SK-N-SH (cell line): ENCODE results near the gene CNTNAP3. TPM values are rescaled to one million over a fixed set of nuclear protein-coding genes. Genes with fewer than 3 reads are reported as not detected.
"Not testable (repeated sequence)": the region's sequence is repeated elsewhere in the genome, so short reads cannot be mapped to it uniquely, and the experiment has no call there.

Experiments
- CTCF ChIA-PET: fragments of 300-600, 350-600 bp; formaldehyde crosslinking; extraction: SDS; loops from one replicate; lab custom pipeline; 2021; lab: Yijun Ruan, JAX
- POLR2A ChIA-PET: fragments of 350-600 bp; sonication (Branson Sonifier 250); formaldehyde crosslinking; extraction: SDS; loops from one replicate; lab custom pipeline; 2020; ENCODE audit warnings: antibody characterized with exemption, inconsistent platforms; lab: Yijun Ruan, JAX
- DNase-seq: peaks from one replicate; pipeline ENCODE4 v3.0.0; 2012
- H2AFZ ChIP-seq: fragments of 200-600 bp; sonication (generic); 2 replicates; pipeline ENCODE4 v1.8.1; 2016; ENCODE audit warnings: antibody characterized with exemption, mild to moderate bottlenecking, low read depth
- H3F3A ChIP-seq: fragments of 200-600 bp; sonication (generic); replicated peaks from 2 replicates; pipeline ENCODE3; 2016; ENCODE audit warnings: antibody characterized with exemption, mild to moderate bottlenecking; ENCODE audit not compliant: insufficient read depth
- H3K27ac ChIP-seq, 2 experiments: fragments of 200-500 bp in 1 of 2; fragments of 200-600 bp in 1 of 2; sonication (Bioruptor generic) in 1 of 2; sonication (generic), shearing (Covaris generic) in 1 of 2; 2 replicates each; pipeline versions ENCODE4 v1.5.1 to v1.6.1; 2014 to 2016; ENCODE audit warnings: low read depth in 2 of 2, inconsistent platforms in 1 of 2, low read length in 1 of 2, mild to moderate bottlenecking in 1 of 2, mixed read lengths in 1 of 2
- H3K27me3 ChIP-seq: fragments of 200-600 bp; sonication (generic), shearing (Covaris generic); 2 replicates; pipeline ENCODE4 v1.6.1; 2016; ENCODE audit warnings: mixed run types; ENCODE audit not compliant: insufficient read depth
- H3K36me3 ChIP-seq, 2 experiments: fragments of 200-500 bp in 1 of 2; fragments of 200-600 bp in 1 of 2; sonication (Bioruptor generic) in 1 of 2; sonication (generic) in 1 of 2; replicated peaks in 1 of 2; 2 replicates each; pipeline versions ENCODE3 to v1.5.1; 2014 to 2016; ENCODE audit warnings: low read length in 1 of 2, mild to moderate bottlenecking in 1 of 2; ENCODE audit not compliant: insufficient read depth in 2 of 2, control insufficient read depth in 1 of 2
- H3K4me1 ChIP-seq, 2 experiments: fragments of 200-500 bp in 1 of 2; fragments of 200-600 bp in 1 of 2; sonication (Bioruptor generic) in 1 of 2; sonication (generic), shearing (Covaris generic) in 1 of 2; 2 replicates each; pipeline versions ENCODE4 v1.5.1 to v1.6.1; 2014 to 2016; ENCODE audit warnings: low read depth in 1 of 2, low read length in 1 of 2, mixed run types in 1 of 2; ENCODE audit not compliant: insufficient read depth in 2 of 2, control insufficient read depth in 1 of 2
- H3K4me2 ChIP-seq: fragments of 200-600 bp; sonication (generic), shearing (Covaris generic); 2 replicates; pipeline ENCODE4 v1.6.1; 2017; ENCODE audit warnings: mixed run types
- H3K4me3 ChIP-seq, 2 experiments: fragments of 200-500 bp in 1 of 2; fragments of 200-600 bp in 1 of 2; sonication (Bioruptor generic) in 1 of 2; sonication (generic), shearing (Covaris generic) in 1 of 2; 2 replicates each; pipeline versions ENCODE4 v1.5.1 to v1.8.1; 2014 to 2016; ENCODE audit warnings: low read depth in 2 of 2, inconsistent platforms in 1 of 2, low read length in 1 of 2, mild to moderate bottlenecking in 1 of 2, mixed read lengths in 1 of 2, moderate library complexity in 1 of 2
- H3K79me2 ChIP-seq: fragments of 200-600 bp; sonication (generic); 2 replicates; pipeline ENCODE4 v1.8.1; 2017; ENCODE audit warnings: mild to moderate bottlenecking; ENCODE audit not compliant: insufficient read depth
- H3K9ac ChIP-seq: fragments of 200-600 bp; sonication (generic); 2 replicates; pipeline ENCODE4 v1.6.1; 2017; ENCODE audit warnings: mixed run types
- H3K9me2 ChIP-seq: fragments of 200-600 bp; sonication (generic); 2 replicates; pipeline ENCODE4 v1.6.1; 2017; ENCODE audit warnings: mixed run types
- H3K9me3 ChIP-seq: fragments of 200-600 bp; sonication (generic); 2 replicates; pipeline ENCODE4 v1.6.1; 2017; ENCODE audit warnings: mixed run types, mild to moderate bottlenecking, moderate library complexity
- H4K20me1 ChIP-seq: fragments of 200-600 bp; sonication (generic); 2 replicates; pipeline ENCODE4 v1.6.1; 2017; ENCODE audit warnings: mild to moderate bottlenecking, mixed run types; ENCODE audit not compliant: insufficient read depth
- ELF1 ChIP-seq: IDR thresholded peaks from 2 replicates; pipeline ENCODE4 v1.4.0; 2012
- EZH2phosphoT487 ChIP-seq: fragments of 200-600 bp; sonication (generic); IDR thresholded peaks from 2 replicates; pipeline ENCODE4 v1.6.1; 2017; ENCODE audit warnings: low read depth, mixed run types, mild to moderate bottlenecking, antibody characterized with exemption, moderate library complexity, borderline replicate concordance
- NFIC ChIP-seq: IDR thresholded peaks from 2 replicates; pipeline ENCODE4 v1.4.0; 2012; ENCODE audit warnings: borderline replicate concordance
- POLR2AphosphoS5 ChIP-seq: IDR thresholded peaks from 2 replicates; pipeline ENCODE4 v1.6.1; 2012; ENCODE audit warnings: low read depth, low read length
- RAD21 ChIP-seq: IDR thresholded peaks from 2 replicates; pipeline ENCODE4 v1.6.1; 2012; ENCODE audit warnings: mild to moderate bottlenecking, low read length
- SIN3A ChIP-seq: IDR thresholded peaks from 2 replicates; pipeline ENCODE4 v1.6.1; 2012; ENCODE audit warnings: low read depth, mild to moderate bottlenecking, low read length, moderate library complexity, borderline replicate concordance
- SMC3 ChIP-seq: IDR thresholded peaks from 2 replicates; pipeline ENCODE4 v1.6.1; 2012; ENCODE audit warnings: low read depth, low read length, improper control_type of control experiment
- WGBS: methylation state at CpG from one replicate; pipeline ENCODE4 v1.1.6; 2017; ENCODE audit warnings: low lambda C conversion rate; 5-methylcytosine and 5-hydroxymethylcytosine counted together
- polyA plus RNA-seq, 3 experiments: library from polyadenylated mRNA; depleted of rRNA; stranded (reverse); fragments of >200 nt; gene quantifications; 2 replicates each; pipeline ENCODE4 v1.2.3, GENCODE V29; 2012
- TF ChIP-seq, protein P1 (sequence below): fragments of 150-350 bp; IDR thresholded peaks from 2 replicates; pipeline ENCODE4 v1.6.1; 2017; ENCODE audit warnings: antibody characterized with exemption, low read length, low read depth, borderline replicate concordance
- TF ChIP-seq, protein P2 (sequence below): IDR thresholded peaks from 2 replicates; pipeline ENCODE4; 2012

CNTNAP3 gene
- polyA plus RNA-seq, 1 of the 3 experiments (the other 2 are of a cell fraction): 0.20 TPM

DNA sequence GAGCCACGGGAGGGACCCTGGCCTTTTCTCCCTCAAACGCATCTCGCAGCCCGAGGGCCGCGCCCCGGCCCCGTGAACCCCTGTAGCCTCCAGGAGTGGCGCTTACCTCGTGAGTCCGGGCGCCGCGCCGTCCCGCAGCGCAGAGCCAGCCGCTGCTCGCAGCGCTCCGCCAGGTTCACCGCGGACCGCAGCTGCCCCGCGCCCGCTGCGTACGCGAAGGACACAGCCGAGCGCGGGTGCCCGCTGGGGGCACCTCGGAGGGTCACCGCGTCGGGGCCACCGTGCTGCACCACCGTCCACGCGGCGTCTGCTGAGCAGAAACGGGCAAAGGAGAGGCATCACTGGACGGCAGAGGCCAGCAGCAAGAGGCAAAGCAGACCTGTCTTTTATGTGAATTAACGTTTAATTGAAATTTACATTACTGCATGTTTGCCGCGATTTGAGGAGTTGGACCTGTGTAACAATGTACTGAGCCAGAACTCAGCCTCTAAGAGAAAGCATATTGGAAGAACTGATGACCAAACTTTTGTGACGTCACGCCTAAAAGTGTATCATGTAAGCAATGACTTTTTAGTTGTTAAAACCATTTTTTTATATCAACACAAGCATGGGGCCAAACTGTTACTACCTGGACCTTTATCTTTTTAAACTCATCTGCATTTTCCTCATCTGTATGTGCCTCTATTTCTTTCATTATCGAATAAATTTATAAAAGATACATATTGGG lies 155.0 kb downstream of the CNTNAP3 start:
- H3K79me2 ChIP-seq, H3K9ac ChIP-seq, H3K27ac ChIP-seq, H3K4me2 ChIP-seq, H3K4me3 ChIP-seq, POLR2A ChIA-PET, H3K9me3 ChIP-seq, H3K9me2 ChIP-seq, H2AFZ ChIP-seq, H3K36me3 ChIP-seq, H3F3A ChIP-seq, CTCF ChIA-PET, H3K27me3 ChIP-seq, H3K4me1 ChIP-seq, H4K20me1 ChIP-seq, DNase-seq: not testable (repeated sequence)
- 74% methylated on average over 51 of the region's 51 CpGs for WGBS

DNA sequence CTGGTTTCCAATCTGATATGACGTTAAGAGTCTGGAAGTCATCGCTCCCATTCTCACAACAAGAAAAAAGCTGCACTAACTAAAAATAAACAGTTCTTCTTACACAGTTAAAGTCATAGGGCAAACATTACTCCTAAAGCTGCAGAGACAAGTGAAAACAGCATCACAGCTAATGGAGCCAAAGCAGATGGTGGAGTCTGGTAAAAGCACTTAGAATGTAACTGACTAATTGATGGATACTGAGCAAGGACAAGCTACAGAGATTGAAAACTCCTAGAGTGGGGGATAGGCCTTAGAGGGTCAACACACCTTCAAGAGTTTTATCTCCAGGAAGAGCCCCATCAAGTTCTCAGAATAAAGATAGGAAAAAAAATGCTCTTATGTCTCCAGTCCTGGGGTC lies 166.6 kb downstream of the CNTNAP3 start:
- DNase-seq, CTCF ChIA-PET, H3K9ac ChIP-seq, H2AFZ ChIP-seq, H3F3A ChIP-seq, H3K4me3 ChIP-seq, H3K4me1 ChIP-seq, POLR2A ChIA-PET, H3K27ac ChIP-seq, H3K36me3 ChIP-seq, H3K27me3 ChIP-seq, H4K20me1 ChIP-seq, H3K9me3 ChIP-seq, H3K79me2 ChIP-seq, H3K9me2 ChIP-seq, H3K4me2 ChIP-seq: not testable (repeated sequence)
- 21% methylated on average over 2 of the region's 2 CpGs for WGBS

DNA sequence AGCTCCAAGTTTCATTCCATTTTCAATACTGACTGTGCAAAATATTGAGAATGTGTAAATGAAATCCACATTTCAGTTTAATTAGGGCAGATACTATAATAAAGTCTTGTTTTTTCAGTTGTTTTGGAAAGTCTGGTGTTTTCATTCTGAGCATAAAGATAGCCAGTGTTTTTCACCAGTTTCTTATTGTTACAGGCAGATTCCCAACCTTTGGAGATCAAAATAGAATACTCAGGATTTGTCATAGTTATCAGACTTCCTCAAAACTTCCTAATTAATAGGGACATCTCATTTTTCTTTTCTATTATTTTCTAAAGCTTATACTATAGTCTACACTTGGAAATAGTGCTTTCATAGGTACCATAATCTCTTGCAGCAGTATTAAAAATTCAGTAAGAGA lies 176.2 kb downstream of the CNTNAP3 start:
- H2AFZ ChIP-seq, H3K27me3 ChIP-seq, POLR2A ChIA-PET, H3K4me1 ChIP-seq, H3K4me2 ChIP-seq, H3F3A ChIP-seq, H3K27ac ChIP-seq, DNase-seq, H3K79me2 ChIP-seq, H3K9me2 ChIP-seq, H3K4me3 ChIP-seq, H3K9ac ChIP-seq, H3K36me3 ChIP-seq, CTCF ChIA-PET, H4K20me1 ChIP-seq, H3K9me3 ChIP-seq: not testable (repeated sequence)

DNA sequence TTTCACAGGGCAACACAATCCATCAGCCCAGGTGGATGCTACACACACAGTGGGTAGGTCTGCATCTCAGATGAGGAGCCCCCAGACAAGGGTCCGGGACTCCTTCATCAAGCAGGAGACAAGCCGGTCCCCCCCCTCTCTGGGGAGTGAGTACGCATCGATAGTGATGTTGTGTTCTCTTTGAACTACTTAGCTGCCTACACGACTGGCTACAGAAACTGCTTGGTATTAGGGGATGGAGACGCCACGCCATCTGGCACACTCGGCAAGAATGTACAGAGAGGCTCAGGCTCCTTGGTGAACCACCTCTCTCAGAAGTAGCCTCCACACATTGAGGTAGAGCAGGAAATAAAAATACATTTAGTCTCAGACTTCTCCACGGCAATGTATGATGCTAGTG lies 179.8 kb downstream of the CNTNAP3 start:
- H4K20me1 ChIP-seq: no peaks in the 10 kb centered on the region
- no peak overlapping the region for H2AFZ ChIP-seq
- no peak for DNase-seq
- no peak overlapping the region for H3K27ac ChIP-seq
- TF ChIP-seq EZH2phosphoT487 (no peak), NFIC (no peak), SIN3A (no peak), RAD21 (no peak), POLR2AphosphoS5 (no peak), ELF1 (no peak), SMC3 (no peak)
- TF ChIP-seq, protein P1, sequence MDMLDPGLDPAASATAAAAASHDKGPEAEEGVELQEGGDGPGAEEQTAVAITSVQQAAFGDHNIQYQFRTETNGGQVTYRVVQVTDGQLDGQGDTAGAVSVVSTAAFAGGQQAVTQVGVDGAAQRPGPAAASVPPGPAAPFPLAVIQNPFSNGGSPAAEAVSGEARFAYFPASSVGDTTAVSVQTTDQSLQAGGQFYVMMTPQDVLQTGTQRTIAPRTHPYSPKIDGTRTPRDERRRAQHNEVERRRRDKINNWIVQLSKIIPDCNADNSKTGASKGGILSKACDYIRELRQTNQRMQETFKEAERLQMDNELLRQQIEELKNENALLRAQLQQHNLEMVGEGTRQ: no peak
- TF ChIP-seq, protein P2, sequence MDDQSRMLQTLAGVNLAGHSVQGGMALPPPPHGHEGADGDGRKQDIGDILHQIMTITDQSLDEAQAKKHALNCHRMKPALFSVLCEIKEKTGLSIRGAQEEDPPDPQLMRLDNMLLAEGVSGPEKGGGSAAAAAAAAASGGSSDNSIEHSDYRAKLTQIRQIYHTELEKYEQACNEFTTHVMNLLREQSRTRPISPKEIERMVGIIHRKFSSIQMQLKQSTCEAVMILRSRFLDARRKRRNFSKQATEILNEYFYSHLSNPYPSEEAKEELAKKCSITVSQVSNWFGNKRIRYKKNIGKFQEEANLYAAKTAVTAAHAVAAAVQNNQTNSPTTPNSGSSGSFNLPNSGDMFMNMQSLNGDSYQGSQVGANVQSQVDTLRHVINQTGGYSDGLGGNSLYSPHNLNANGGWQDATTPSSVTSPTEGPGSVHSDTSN: no peak
- ChIA-PET CTCF (no interaction called here), POLR2A (no interaction called here)
- no peaks in the 10 kb centered on the region for H3K36me3 ChIP-seq
- no peaks in the 10 kb centered on the region for H3K9me2 ChIP-seq
- H3K4me2 ChIP-seq: no peak overlapping the region
- no peaks in the 10 kb centered on the region for H3K79me2 ChIP-seq
- H3K27me3 ChIP-seq: no peaks in the 10 kb centered on the region
- no peaks in the 10 kb centered on the region for H3F3A ChIP-seq
- H3K9ac ChIP-seq: no peak overlapping the region
- no peak overlapping the region for H3K4me3 ChIP-seq
- H3K9me3 ChIP-seq: no peaks in the 10 kb centered on the region
- 64% methylated on average over 6 of the region's 9 CpGs for WGBS
- H3K4me1 ChIP-seq: no peaks in the 10 kb centered on the region

DNA sequence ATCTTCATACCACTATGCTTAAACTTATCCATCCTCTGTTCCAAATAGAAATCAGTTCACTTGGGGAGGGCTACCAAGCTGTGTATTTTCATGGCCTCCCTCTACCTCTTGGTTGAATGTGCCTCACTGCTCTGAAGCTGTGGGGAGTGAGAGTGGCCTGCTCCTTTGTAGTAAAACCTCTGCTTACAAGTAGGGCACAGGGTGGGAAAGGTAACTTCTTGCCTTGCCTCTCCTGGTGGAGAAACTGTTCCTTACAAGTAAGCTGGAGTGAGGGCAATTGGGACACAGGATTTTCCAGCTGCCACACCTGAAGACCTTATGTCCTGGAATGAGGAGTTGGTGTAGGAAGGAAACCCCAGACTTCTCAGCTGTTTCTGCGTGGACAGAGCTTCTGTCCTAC lies 190.8 kb downstream of the CNTNAP3 start:
- H2AFZ ChIP-seq, H3K9me2 ChIP-seq, H3K9ac ChIP-seq, H3K4me2 ChIP-seq, POLR2A ChIA-PET, H3F3A ChIP-seq, CTCF ChIA-PET, H3K4me1 ChIP-seq, H3K36me3 ChIP-seq, H3K79me2 ChIP-seq, DNase-seq, H3K27me3 ChIP-seq, H3K27ac ChIP-seq, H3K9me3 ChIP-seq, H4K20me1 ChIP-seq, H3K4me3 ChIP-seq: not testable (repeated sequence)
- 42% methylated on average over 1 of the region's 1 CpG for WGBS
